Neural progenitor cell (in vitro differentiated cells): ENCODE data around the gene ALLC.
"Not testable (repeated sequence)": the region's sequence is repeated elsewhere in the genome, so short reads cannot be mapped to it uniquely, and the experiment has no call there.

Source experiments
- CTCF ChIP-seq: fragments of 200-600 bp; sonication (generic); IDR thresholded peaks from 2 replicates; pipeline ENCODE4 v1.5.1; 2017; ENCODE audit warnings: antibody characterized with exemption, mild to moderate bottlenecking
- EZH2 ChIP-seq: fragments of 200-600 bp; sonication (generic); IDR thresholded peaks from 2 replicates; pipeline ENCODE4 v1.6.1; 2017; ENCODE audit warnings: antibody characterized with exemption, mild to moderate bottlenecking, moderate library complexity

GRCh38 chr2:3614743-3615142 lies 43.3 kb upstream of the ALLC start:
- not testable (repeated sequence) for TF ChIP-seq CTCF, EZH2
